ENCODE results near the gene KIF16B. TPM values are rescaled to one million over a fixed set of nuclear protein-coding genes. Genes with fewer than 3 reads are reported as not detected.

The KIF16B gene
- total and polyA plus RNA-seq, 10 of the 15 experiments (the other 5 are each of a cell fraction or from before 2014, with no cell fraction given), result 0.21 to 5.2 (median 3.0) TPM

DNA sequence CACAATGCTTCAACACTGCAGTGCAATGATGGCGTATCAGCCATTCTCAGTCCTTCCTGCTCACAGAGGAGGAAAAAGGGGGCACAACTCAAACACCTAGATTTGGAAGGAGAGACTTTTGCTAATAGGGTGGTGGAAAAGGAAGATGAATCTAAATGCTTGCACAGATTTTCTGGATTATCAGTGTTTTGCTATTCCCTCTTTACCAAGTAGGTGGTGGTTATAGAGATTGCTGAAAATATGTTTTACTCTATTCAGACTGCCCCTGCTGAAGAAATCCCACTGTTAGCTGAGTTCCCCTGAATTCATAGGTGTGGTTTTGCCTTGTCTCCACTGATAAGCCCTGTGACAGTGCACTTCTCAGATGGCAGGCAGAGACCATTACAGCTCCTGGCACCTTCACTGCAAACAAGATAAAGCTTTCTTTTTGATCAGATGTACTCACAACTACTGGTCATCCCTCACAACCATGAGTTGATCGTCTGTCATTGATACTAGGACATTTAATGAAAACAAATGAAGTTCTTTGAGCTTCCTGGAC lies 311.4 kb downstream of the KIF16B start (continued):
- TF ChIP-seq MEF2B (IDR thresholded peaks at IDR 0.05; ENCODE audit: partially characterized antibody, poor library complexity, severe bottlenecking), result no peak
- TF ChIP-seq, protein P1, sequence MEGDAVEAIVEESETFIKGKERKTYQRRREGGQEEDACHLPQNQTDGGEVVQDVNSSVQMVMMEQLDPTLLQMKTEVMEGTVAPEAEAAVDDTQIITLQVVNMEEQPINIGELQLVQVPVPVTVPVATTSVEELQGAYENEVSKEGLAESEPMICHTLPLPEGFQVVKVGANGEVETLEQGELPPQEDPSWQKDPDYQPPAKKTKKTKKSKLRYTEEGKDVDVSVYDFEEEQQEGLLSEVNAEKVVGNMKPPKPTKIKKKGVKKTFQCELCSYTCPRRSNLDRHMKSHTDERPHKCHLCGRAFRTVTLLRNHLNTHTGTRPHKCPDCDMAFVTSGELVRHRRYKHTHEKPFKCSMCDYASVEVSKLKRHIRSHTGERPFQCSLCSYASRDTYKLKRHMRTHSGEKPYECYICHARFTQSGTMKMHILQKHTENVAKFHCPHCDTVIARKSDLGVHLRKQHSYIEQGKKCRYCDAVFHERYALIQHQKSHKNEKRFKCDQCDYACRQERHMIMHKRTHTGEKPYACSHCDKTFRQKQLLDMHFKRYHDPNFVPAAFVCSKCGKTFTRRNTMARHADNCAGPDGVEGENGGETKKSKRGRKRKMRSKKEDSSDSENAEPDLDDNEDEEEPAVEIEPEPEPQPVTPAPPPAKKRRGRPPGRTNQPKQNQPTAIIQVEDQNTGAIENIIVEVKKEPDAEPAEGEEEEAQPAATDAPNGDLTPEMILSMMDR (IDR thresholded peaks at IDR 0.05 in 2 of 3, conservative IDR thresholded peaks at IDR 0.05 in 1 of 3; ENCODE audit: control insufficient read depth in 2 of 3, extremely low read depth in 1 of 3, insufficient read depth in 1 of 3, low read depth in 3 of 3, low read length in 3 of 3), result no peak

DNA sequence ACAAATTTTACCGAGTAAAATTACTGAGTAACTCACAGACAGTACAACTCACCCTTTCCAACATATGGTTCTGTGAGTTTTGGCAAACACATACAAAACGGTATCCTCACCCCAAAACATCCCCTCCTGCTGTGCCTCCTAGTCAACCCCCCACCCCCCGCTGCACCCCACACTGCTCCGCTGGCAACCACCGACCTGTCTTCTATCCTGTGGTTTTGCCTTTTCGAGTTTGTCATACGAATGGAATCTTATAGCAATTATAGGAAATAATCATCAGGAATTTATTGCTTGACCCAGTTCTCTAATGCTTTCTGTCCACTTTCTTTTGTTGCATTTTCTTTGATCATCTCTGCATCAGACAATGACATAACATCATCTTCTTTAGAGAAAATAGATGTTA lies 312.3 kb downstream of the KIF16B start:
- ATAC-seq (no peak), DNase-seq (ENCODE audit: low read depth, low spot score) (no peak), FAIRE-seq (no peak)
- intact Hi-C loops (cut with micrococcal nuclease; ENCODE audit: unreplicated experiment), result no loop called here
- no peak overlapping the region for H3K4me2 ChIP-seq (ENCODE audit: control insufficient read depth, insufficient read depth)
- no peak overlapping the region for H3K27ac ChIP-seq (ENCODE audit: control insufficient read depth, insufficient read depth)
- H3K36me3 ChIP-seq (ENCODE audit: control insufficient read depth in 2 of 2, insufficient read depth in 2 of 2, low read length in 1 of 2), result no peaks in the 10 kb centered on the region
- H3K27me3 ChIP-seq (replicated peaks in 1 of 2; ENCODE audit: control insufficient read depth in 2 of 2, insufficient read depth in 2 of 2, low read length in 1 of 2), result no peaks in the 10 kb centered on the region
- 36% methylated on average over 7 of the region's 7 CpGs for WGBS (ENCODE audit: insufficient coverage, insufficient replicate concordance, low lambda C conversion rate, missing lambda C conversion rate)
- H4K20me1 ChIP-seq (ENCODE audit: control insufficient read depth, insufficient read depth), result no peaks in the 10 kb centered on the region
- ChIA-PET SMC1A (ENCODE audit: uncharacterized antibody, unreplicated experiment) (interaction anchor here (2.3 kb wide), 1 partner anchor 10 kb away, joined by 10 read pairs; no protein-coding TSS in a partner anchor), POLR2A (no interaction called here), RAD21 (ENCODE audit: unreplicated experiment) (interaction anchor here (0.6 kb wide), 1 partner anchor 395 kb away, joined by 3 read pairs; no protein-coding TSS in a partner anchor), CTCF (no interaction called here)
- H3K4me3 ChIP-seq, result no peak overlapping the region
- H3K79me2 ChIP-seq (ENCODE audit: control insufficient read depth, insufficient read depth, low read length), result no peaks in the 10 kb centered on the region
- TF ChIP-seq GABPA (IDR thresholded peaks at IDR 0.05; ENCODE audit: low read depth), result no peak
- TF ChIP-seq ZNF207 (IDR thresholded peaks at IDR 0.05; ENCODE audit: borderline replicate concordance), result no peak
- no peak for TF ChIP-seq HDAC2 (IDR thresholded peaks at IDR 0.05)
- no peak for TF ChIP-seq SP1 (IDR thresholded peaks at IDR 0.05; ENCODE audit: low read depth, low read length)
- TF ChIP-seq, protein P2, sequence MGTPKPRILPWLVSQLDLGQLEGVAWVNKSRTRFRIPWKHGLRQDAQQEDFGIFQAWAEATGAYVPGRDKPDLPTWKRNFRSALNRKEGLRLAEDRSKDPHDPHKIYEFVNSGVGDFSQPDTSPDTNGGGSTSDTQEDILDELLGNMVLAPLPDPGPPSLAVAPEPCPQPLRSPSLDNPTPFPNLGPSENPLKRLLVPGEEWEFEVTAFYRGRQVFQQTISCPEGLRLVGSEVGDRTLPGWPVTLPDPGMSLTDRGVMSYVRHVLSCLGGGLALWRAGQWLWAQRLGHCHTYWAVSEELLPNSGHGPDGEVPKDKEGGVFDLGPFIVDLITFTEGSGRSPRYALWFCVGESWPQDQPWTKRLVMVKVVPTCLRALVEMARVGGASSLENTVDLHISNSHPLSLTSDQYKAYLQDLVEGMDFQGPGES (IDR thresholded peaks at IDR 0.05), result no peak
- TF ChIP-seq EED (IDR thresholded peaks at IDR 0.05; ENCODE audit: low read depth), result no peak
- no peak for TF ChIP-seq NR2F1 (conservative IDR thresholded peaks at IDR 0.05)
- no peak for TF ChIP-seq ZNF217 (IDR thresholded peaks at IDR 0.05)
- no peak for TF ChIP-seq ESRRA (IDR thresholded peaks at IDR 0.05; ENCODE audit: low read length)
- TF ChIP-seq RBBP5 (conservative IDR thresholded peaks at IDR 0.05), result no peak
- no peak for TF ChIP-seq ZBED1 (IDR thresholded peaks at IDR 0.05; ENCODE audit: borderline replicate concordance)
- TF ChIP-seq MEF2B (IDR thresholded peaks at IDR 0.05; ENCODE audit: partially characterized antibody, poor library complexity, severe bottlenecking), result no peak
- TF ChIP-seq NR2C2 (IDR thresholded peaks at IDR 0.05; ENCODE audit: borderline replicate concordance, control insufficient read depth, insufficient read length, low read depth), result no peak
- no peak for TF ChIP-seq SIX5 (IDR thresholded peaks at IDR 0.05; ENCODE audit: low read depth, low read length, severe bottlenecking)
- no peak for TF ChIP-seq ZNF384 (IDR thresholded peaks at IDR 0.05; ENCODE audit: borderline replicate concordance, low read depth, low read length)
- no peak for TF ChIP-seq TBL1XR1 (IDR thresholded peaks at IDR 0.05; ENCODE audit: low read depth, low read length)
- TF ChIP-seq FOS (IDR thresholded peaks at IDR 0.05; ENCODE audit: borderline replicate concordance, extremely low read depth, insufficient read length), result no peak
- no peak overlapping the region for H3K9ac ChIP-seq (ENCODE audit: control insufficient read depth, insufficient read depth, low read length)
- no peaks in the 10 kb centered on the region for H3K4me1 ChIP-seq (ENCODE audit: control insufficient read depth, insufficient read depth, low read length)
- no peak overlapping the region for H2AFZ ChIP-seq (ENCODE audit: control insufficient read depth, low read depth, low read length)
- in situ Hi-C loops (cut with MboI), result no loop called here
- BruUV-seq (replicated peaks), result no TSS peak
- no peaks in the 10 kb centered on the region; the same call in 2 of the 3 replicates for H3K9me3 ChIP-seq (replicated peaks; ENCODE audit: control insufficient read depth, insufficient read depth, low read length)

All from GM12878 (cell line).